ENCODE results near the gene ELOVL5. TPM values are rescaled to one million over a fixed set of nuclear protein-coding genes. Genes with fewer than 3 reads are reported as not detected.
A peak's percentile ranks its signal among the peaks of the same experiment; 100 is the strongest.

Gene ELOVL5
- total and polyA plus RNA-seq, 12 donors = 31.4 to 1,320 (median 161) TPM

- WGBS, 4 donors = 73 to 93% (median 87%) methylated on average over 2 of the region's 2 CpGs
- Histone ChIP-seq H3K4me3 (no peak overlapping the region), H3K9me3 (replicated peaks in 1 of 3) (no peaks in the 10 kb centered on the region), H3K27me3 (no peaks in the 10 kb centered on the region), H3K4me1 (replicated peaks in 1 of 2) (peaks cover 7 to 25% of the 10 kb centered on the region in 2 donors), H3K27ac (peak overlapping the region in 1 of 5 donors; percentile 9), H3K36me3 (replicated peaks in 1 of 2) (peaks cover 0 to 12% of the 10 kb centered on the region in 2 donors)
- DNase-seq = no peak
- intact Hi-C loops (cut with DNase I) = no loop called here
- TF ChIP-seq POLR2A (IDR thresholded peaks at IDR 0.05) (no peak), CTCF (IDR thresholded peaks at IDR 0.05) (no peak)
Measured at GRCh38 chr6:53280207-53280606, 68.5 kb downstream of the ELOVL5 start.

- no peaks in the 10 kb centered on the region for H3K27me3 ChIP-seq
- peaks cover 0 to 21% of the 10 kb centered on the region in 2 donors for H3K36me3 ChIP-seq (replicated peaks in 1 of 2)
- peaks cover 7 to 25% of the 10 kb centered on the region in 2 donors for H3K4me1 ChIP-seq (replicated peaks in 1 of 2)
- no peak overlapping the region for H3K4me3 ChIP-seq
- no peak for TF ChIP-seq CTCF (IDR thresholded peaks at IDR 0.05)
- TF ChIP-seq POLR2A (IDR thresholded peaks at IDR 0.05) = no peak
- no peaks in the 10 kb centered on the region for H3K9me3 ChIP-seq (replicated peaks in 1 of 3)
- 92 to 95% (median 94%) methylated on average over 3 of the region's 3 CpGs for WGBS, 4 donors
- intact Hi-C loops (cut with DNase I) = no loop called here
- DNase-seq = no peak
- H3K27ac ChIP-seq = no peak overlapping the region
Measured at GRCh38 chr6:53279293-53279692, 69.5 kb downstream of the ELOVL5 start.

- Histone ChIP-seq H3K36me3 (replicated peaks in 1 of 2) (peaks cover 0 to 45% of the 10 kb centered on the region in 2 donors), H3K27me3 (no peaks in the 10 kb centered on the region), H3K9me3 (replicated peaks in 1 of 3) (no peaks in the 10 kb centered on the region), H3K4me3 (no peak overlapping the region), H3K4me1 (replicated peaks in 1 of 2) (no peaks in the 10 kb centered on the region), H3K27ac (no peak overlapping the region)
- WGBS, 4 donors = 66 to 88% (median 82%) methylated on average over 4 of the region's 4 CpGs
- intact Hi-C loops (cut with DNase I) = no loop called here
- DNase-seq = no peak
- TF ChIP-seq POLR2A (IDR thresholded peaks at IDR 0.05) (no peak), CTCF (IDR thresholded peaks at IDR 0.05) (no peak)
Measured at GRCh38 chr6:53273370-53273769, 75.4 kb downstream of the ELOVL5 start.

- Histone ChIP-seq H3K4me3 (no peak overlapping the region), H3K36me3 (replicated peaks in 1 of 2) (peaks cover 0 to 37% of the 10 kb centered on the region in 2 donors), H3K27me3 (no peaks in the 10 kb centered on the region), H3K9me3 (replicated peaks in 1 of 3) (no peaks in the 10 kb centered on the region), H3K4me1 (replicated peaks in 1 of 2) (peaks cover 4 to 8% of the 10 kb centered on the region in 2 donors), H3K27ac (no peak overlapping the region)
- TF ChIP-seq POLR2A (IDR thresholded peaks at IDR 0.05) (no peak), CTCF (IDR thresholded peaks at IDR 0.05) (no peak)
- DNase-seq = no peak
- intact Hi-C loops (cut with DNase I) = no loop called here
- 56 to 83% (median 79%) methylated on average over 4 to 5 of the region's 5 CpGs for WGBS, 4 donors
Measured at GRCh38 chr6:53269827-53270226, 78.9 kb downstream of the ELOVL5 start.

Measured in adrenal gland (tissue), 12 donors.